HCT116 (cell line): ENCODE measurements around the gene ZNF793. TPM values are rescaled to one million over a fixed set of nuclear protein-coding genes. Genes with fewer than 3 reads are reported as not detected.

ENCODE experiments used
- ATAC-seq: fragments of 200-7000 bp; cut with Tn5 transposase; 2 replicates; pipeline ENCODE4 v1.9.1; 2020; ENCODE audit warnings: mild to moderate bottlenecking, moderate library complexity
- BruUV-seq: library from RNA; stranded (reverse); fragments of 400-500 nt; replicated peaks from 2 replicates; lab custom pipeline; 2021; lab: Mats Ljungman, UMichigan
- CTCF ChIA-PET: fragments of 300-600 bp; sonication (Branson Sonifier 250); formaldehyde crosslinking; loops from one replicate; lab custom pipeline; 2021; ENCODE audit warnings: antibody characterized with exemption; lab: Charles Lee
- POLR2A ChIA-PET: fragments of 300-600, 350-600 bp; sonication (Branson Sonifier 250); formaldehyde crosslinking; loops from one replicate; lab custom pipeline; 2021; ENCODE audit warnings: antibody characterized with exemption; lab: Charles Lee
- RAD21 ChIA-PET, 2 experiments: fragments of 300-600 bp; sonication (Branson Sonifier 250); formaldehyde crosslinking; loops; one replicate each; lab custom pipeline; 2023; ENCODE audit warnings: low total read pairs in 2 of 2; ENCODE audit not compliant: uncharacterized antibody in 2 of 2, unreplicated experiment in 2 of 2, low non-redundant PET in 1 of 2; lab: Charles Lee
- DNase-seq: peaks from one replicate; pipeline ENCODE4 v3.0.0-alpha.2; 2010; ENCODE audit warnings: low read depth, low spot score
- H2AFZ ChIP-seq: fragments of 200-600 bp; shearing (Covaris generic), sonication (generic); 2 replicates; pipeline ENCODE4 v1.6.1; 2017; ENCODE audit warnings: low read depth, mixed run types, mixed read lengths, antibody characterized with exemption, low read length; ENCODE audit not compliant: poor library complexity, severe bottlenecking
- H3K27ac ChIP-seq: 2 replicates; pipeline ENCODE4 v1.5.1; 2012; ENCODE audit warnings: low read depth, low read length
- H3K27me3 ChIP-seq: fragments of 200-600 bp; sonication (generic); 2 replicates; pipeline ENCODE4 v1.6.1; 2016; ENCODE audit warnings: mixed run types, low read length, mixed read lengths; ENCODE audit not compliant: insufficient read depth
- H3K36me3 ChIP-seq, 2 experiments: fragments of 200-500 bp in 1 of 2; fragments of 200-600 bp in 1 of 2; sonication (Bioruptor generic) in 1 of 2; sonication (generic) in 1 of 2; 2 replicates each; pipeline versions ENCODE4 v1.5.1 to v1.6.1; 2014 to 2016; ENCODE audit warnings: low read length in 2 of 2, inconsistent platforms in 1 of 2, mixed read lengths in 1 of 2, mixed run types in 1 of 2; ENCODE audit not compliant: insufficient read depth in 2 of 2, control insufficient read depth in 1 of 2
- H3K4me1 ChIP-seq, 2 experiments: fragments of 200-600 bp in 1 of 2; sonication (generic) in 1 of 2; 2 replicates each; pipeline versions ENCODE4 v1.5.1 to v1.6.1; 2012 to 2017; ENCODE audit warnings: low read length in 2 of 2, inconsistent platforms in 1 of 2, mild to moderate bottlenecking in 1 of 2, mixed read lengths in 1 of 2, mixed run types in 1 of 2, moderate library complexity in 1 of 2; ENCODE audit not compliant: insufficient read depth in 2 of 2, control insufficient read depth in 1 of 2
- H3K4me2 ChIP-seq: fragments of 200-600 bp; sonication (generic); 2 replicates; pipeline ENCODE4 v1.6.1; 2017; ENCODE audit warnings: mixed run types, low read length, mixed read lengths
- H3K4me3 ChIP-seq, 2 experiments: fragments of 200-600 bp in 1 of 2; sonication (generic) in 1 of 2; replicated peaks in 1 of 2; 2 replicates each; pipeline ENCODE4 v1.5.1; 2011 to 2016; ENCODE audit warnings: low read length in 2 of 2, control low read depth in 1 of 2, low read depth in 1 of 2, mild to moderate bottlenecking in 1 of 2, mixed read lengths in 1 of 2, mixed run types in 1 of 2
- H3K79me2 ChIP-seq: fragments of 200-600 bp; sonication (generic); 2 replicates; pipeline ENCODE4 v1.6.1; 2017; ENCODE audit warnings: mild to moderate bottlenecking, mixed run types, low read length, moderate library complexity, mixed read lengths; ENCODE audit not compliant: insufficient read depth
- H3K9ac ChIP-seq: fragments of 200-600 bp; sonication (generic); 2 replicates; pipeline ENCODE4 v1.6.1; 2016; ENCODE audit warnings: low read length, mixed read lengths
- H3K9me2 ChIP-seq: fragments of 200-600 bp; sonication (generic), shearing (Covaris generic); 2 replicates; pipeline ENCODE4 v1.6.1; 2017; ENCODE audit warnings: mixed run types, mild to moderate bottlenecking, moderate library complexity; ENCODE audit not compliant: insufficient read depth
- H3K9me3 ChIP-seq, 2 experiments: fragments of 200-500 bp in 1 of 2; fragments of 200-600 bp in 1 of 2; sonication (Bioruptor generic) in 1 of 2; sonication (generic) in 1 of 2; 2 replicates each; pipeline ENCODE4 v1.6.1; 2014 to 2017; ENCODE audit warnings: low read length in 2 of 2, mixed read lengths in 2 of 2, inconsistent platforms in 1 of 2, low read depth in 1 of 2, mild to moderate bottlenecking in 1 of 2, mixed run types in 1 of 2, moderate library complexity in 1 of 2; ENCODE audit not compliant: control insufficient read depth in 1 of 2, insufficient read depth in 1 of 2
- H4K20me1 ChIP-seq: fragments of 200-600 bp; sonication (generic), shearing (Covaris generic); 2 replicates; pipeline ENCODE4 v1.6.1; 2017; ENCODE audit warnings: mixed run types, mild to moderate bottlenecking, moderate library complexity; ENCODE audit not compliant: insufficient read depth
- CBX3 ChIP-seq: IDR thresholded peaks from 2 replicates; pipeline ENCODE4 v1.6.1; 2012; ENCODE audit warnings: low read depth
- EZH2phosphoT487 ChIP-seq: fragments of 200-600 bp; IDR thresholded peaks from 2 replicates; pipeline ENCODE4 v1.6.1; 2018; ENCODE audit warnings: antibody characterized with exemption, borderline replicate concordance
- FOSL1 ChIP-seq: IDR thresholded peaks from 2 replicates; pipeline ENCODE4 v1.6.1; 2012; ENCODE audit warnings: low read depth
- POLR2AphosphoS5 ChIP-seq: IDR thresholded peaks from 2 replicates; pipeline ENCODE4 v1.6.1; 2011; ENCODE audit warnings: mild to moderate bottlenecking, low read depth, low read length, moderate library complexity
- RAD21 ChIP-seq: IDR thresholded peaks from 2 replicates; pipeline ENCODE4 v1.6.1; 2012; ENCODE audit warnings: low read depth, mild to moderate bottlenecking
- SP1 ChIP-seq: IDR thresholded peaks from 2 replicates; pipeline ENCODE4 v1.6.1; 2012; ENCODE audit warnings: low read depth
- SRF ChIP-seq: IDR thresholded peaks from 2 replicates; pipeline ENCODE4 v1.6.1; 2012; ENCODE audit warnings: low read depth
- TCF7L2 ChIP-seq: IDR thresholded peaks from 2 replicates; pipeline ENCODE4 v1.7.0; 2011; ENCODE audit warnings: borderline replicate concordance, inconsistent platforms; ENCODE audit not compliant: insufficient read depth, insufficient read length; ENCODE audit errors: extremely low read depth
- ZBTB33 ChIP-seq: IDR thresholded peaks from 2 replicates; pipeline ENCODE4 v1.6.1; 2011; ENCODE audit warnings: mild to moderate bottlenecking, low read length, moderate library complexity; ENCODE audit not compliant: insufficient replicate concordance; ENCODE audit errors: extremely low read depth
- ZNF274 ChIP-seq: fragments of 200-500 bp; sonication (Bioruptor generic); IDR thresholded peaks from 2 replicates; pipeline ENCODE4 v1.6.1; 2014; ENCODE audit warnings: mild to moderate bottlenecking, low read depth, low read length, inconsistent platforms
- intact Hi-C: fragments of 100-400 bp; cut with micrococcal nuclease; formaldehyde crosslinking; loops from 2 replicates; pipeline ENCODE4 v1.10.0; 2022
- total RNA-seq: library from RNA; stranded (reverse); gene quantifications from one replicate; pipeline ENCODE4 v1.2.1, GENCODE V29; 2021; ENCODE audit not compliant: unreplicated experiment
- TF ChIP-seq, protein P1 (sequence below): IDR thresholded peaks from 2 replicates; pipeline ENCODE4 v1.6.1; 2012; ENCODE audit warnings: low read depth

ZNF793 gene
- total RNA-seq, 1 experiment from 2014 or later, result not detected

DNA sequence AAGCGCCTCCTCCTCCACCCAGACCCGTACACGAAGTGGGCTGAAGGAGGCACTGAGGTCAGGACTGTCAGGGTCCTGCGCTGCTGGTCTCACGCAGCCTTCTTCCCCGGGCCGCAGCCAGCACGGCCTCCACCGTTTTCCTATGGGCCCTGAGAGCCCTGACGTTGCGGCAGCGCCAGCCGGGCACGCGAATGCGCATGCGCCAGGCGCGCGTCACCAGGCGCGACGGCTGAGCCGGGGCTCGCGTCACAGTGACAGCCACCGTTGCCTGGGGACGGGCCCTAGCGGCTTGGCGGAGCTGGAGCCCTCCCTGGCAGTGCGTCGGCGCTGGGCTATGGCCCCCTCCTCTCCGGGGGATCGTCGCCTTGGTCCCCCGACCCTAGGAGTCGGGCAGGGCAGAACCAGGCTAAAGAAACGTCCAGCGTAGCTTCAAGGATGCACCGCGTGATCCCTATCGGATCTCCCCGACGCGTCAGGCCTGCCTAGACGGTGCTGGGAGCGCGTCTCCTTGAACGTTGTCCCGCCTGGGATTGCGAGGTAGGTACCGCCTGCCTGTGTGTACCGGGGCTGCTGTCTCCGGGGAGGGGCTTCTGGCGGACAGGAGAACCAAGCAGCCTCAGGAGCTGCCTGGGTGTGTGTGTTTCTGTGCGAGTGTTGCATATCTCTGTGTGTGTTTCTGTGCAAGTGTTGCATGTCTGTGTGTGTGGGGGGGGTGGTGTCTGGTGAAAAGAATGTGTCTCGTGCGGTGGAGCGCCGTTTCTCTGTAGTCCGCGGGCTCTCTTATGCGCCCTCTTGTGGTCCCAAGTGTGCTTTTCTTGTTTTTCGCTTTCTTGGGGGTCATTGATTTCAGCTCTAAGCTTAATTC is 44.6 kb downstream of the ZNF793 start (continued):
- TF ChIP-seq, protein P1, sequence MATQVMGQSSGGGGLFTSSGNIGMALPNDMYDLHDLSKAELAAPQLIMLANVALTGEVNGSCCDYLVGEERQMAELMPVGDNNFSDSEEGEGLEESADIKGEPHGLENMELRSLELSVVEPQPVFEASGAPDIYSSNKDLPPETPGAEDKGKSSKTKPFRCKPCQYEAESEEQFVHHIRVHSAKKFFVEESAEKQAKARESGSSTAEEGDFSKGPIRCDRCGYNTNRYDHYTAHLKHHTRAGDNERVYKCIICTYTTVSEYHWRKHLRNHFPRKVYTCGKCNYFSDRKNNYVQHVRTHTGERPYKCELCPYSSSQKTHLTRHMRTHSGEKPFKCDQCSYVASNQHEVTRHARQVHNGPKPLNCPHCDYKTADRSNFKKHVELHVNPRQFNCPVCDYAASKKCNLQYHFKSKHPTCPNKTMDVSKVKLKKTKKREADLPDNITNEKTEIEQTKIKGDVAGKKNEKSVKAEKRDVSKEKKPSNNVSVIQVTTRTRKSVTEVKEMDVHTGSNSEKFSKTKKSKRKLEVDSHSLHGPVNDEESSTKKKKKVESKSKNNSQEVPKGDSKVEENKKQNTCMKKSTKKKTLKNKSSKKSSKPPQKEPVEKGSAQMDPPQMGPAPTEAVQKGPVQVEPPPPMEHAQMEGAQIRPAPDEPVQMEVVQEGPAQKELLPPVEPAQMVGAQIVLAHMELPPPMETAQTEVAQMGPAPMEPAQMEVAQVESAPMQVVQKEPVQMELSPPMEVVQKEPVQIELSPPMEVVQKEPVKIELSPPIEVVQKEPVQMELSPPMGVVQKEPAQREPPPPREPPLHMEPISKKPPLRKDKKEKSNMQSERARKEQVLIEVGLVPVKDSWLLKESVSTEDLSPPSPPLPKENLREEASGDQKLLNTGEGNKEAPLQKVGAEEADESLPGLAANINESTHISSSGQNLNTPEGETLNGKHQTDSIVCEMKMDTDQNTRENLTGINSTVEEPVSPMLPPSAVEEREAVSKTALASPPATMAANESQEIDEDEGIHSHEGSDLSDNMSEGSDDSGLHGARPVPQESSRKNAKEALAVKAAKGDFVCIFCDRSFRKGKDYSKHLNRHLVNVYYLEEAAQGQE, result no peak
- TF ChIP-seq EZH2phosphoT487, result no peak
- no peak for TF ChIP-seq ZNF274
- TF ChIP-seq SP1, result no peak
- TF ChIP-seq POLR2AphosphoS5, result no peak
- no peak for TF ChIP-seq ZBTB33

DNA sequence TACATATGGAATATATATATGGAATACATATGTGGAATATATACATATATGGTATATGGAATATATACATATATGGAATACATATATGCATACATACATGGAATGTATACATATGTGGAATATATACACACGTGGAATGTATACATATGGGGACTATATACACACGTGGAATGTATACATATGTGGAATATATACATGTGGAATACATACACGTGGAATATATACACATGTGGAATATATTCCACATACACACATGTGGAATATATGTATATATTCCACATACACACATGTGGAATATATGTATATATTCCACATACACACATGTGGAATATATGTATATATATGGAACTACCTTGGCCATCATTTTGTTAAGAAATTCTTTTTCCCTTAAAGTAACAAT is 56.8 kb downstream of the ZNF793 start:
- Histone ChIP-seq H3K27ac (no peak overlapping the region), H3K36me3 (no peaks in the 10 kb centered on the region), H3K4me1 (no peaks in the 10 kb centered on the region), H4K20me1 (no peaks in the 10 kb centered on the region), H3K9me2 (no peaks in the 10 kb centered on the region), H3K9me3 (peaks cover 45 to 61% of the 10 kb centered on the region in 2 experiments; a peak in 3 of 4 replicates), H2AFZ (no peak overlapping the region), H3K27me3 (no peaks in the 10 kb centered on the region), H3K9ac (no peak overlapping the region), H3K4me3 (no peak overlapping the region), H3K79me2 (no peaks in the 10 kb centered on the region), H3K4me2 (no peak overlapping the region)
- intact Hi-C loops, result no loop called here
- BruUV-seq, result no TSS peak
- ChIA-PET POLR2A (no interaction called here), RAD21 (no interaction called here), CTCF (no interaction called here)
- no peak for ATAC-seq
- TF ChIP-seq RAD21 (no peak), CBX3 (no peak), FOSL1 (no peak), TCF7L2 (no peak), SRF (no peak)
- no peak for DNase-seq
